RCC 7860 (cell line): Measurements from ENCODE around the gene NUDT16.
A peak's percentile ranks its signal among the peaks of the same experiment; 100 is the strongest.
"Not testable (repeated sequence)": the region's sequence is repeated elsewhere in the genome, so short reads cannot be mapped to it uniquely, and the experiment has no call there.

Experiments
- DNase-seq: peaks from one replicate; pipeline ENCODE4 v3.0.0-alpha.2; 2015; ENCODE audit warnings: low spot score
- FAIRE-seq: peaks from 2 replicates; lab custom pipeline; 2012; peaks lifted over from hg19 to GRCh38; lab: Jason Lieb, UNC

Gene NUDT16

DNA sequence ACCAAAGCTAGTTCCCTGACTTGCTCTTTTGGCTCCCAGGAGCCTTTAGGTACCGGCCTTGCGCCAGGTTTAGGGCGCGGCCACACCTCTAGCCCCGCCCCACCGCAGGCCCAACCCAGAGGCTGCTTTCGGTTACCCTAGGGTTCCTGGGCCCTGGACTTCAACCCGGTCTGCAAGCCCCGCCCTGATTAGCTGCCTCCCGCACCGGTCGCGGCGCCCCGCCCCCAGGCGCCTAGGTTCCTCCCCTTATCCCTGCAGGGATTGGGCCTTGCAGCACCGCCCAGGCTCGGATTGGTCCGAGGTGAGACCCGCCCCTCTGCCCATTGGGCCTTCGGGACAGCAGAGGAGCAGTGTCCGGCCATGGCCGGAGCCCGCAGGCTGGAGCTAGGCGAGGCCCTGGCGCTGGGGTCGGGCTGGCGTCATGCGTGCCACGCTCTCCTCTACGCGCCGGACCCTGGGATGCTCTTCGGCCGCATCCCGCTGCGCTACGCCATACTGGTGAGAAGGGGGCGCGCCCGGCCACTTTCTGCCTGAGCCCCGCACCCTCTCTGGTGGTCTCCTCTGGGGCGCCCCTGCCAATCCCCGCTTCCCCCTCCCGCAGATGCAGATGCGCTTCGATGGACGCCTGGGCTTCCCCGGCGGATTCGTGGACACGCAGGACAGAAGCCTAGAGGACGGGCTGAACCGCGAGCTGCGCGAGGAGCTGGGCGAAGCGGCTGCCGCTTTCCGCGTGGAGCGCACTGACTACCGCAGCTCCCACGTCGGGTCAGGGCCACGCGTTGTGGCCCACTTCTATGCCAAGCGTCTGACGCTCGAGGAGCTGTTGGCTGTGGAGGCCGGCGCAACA, at the start of gene NUDT16:
Gene NUDT16 (plus strand): TSS at position 330 of the 847 bp plus-strand sequence. CDS start 31 bp downstream, at position 361.
- DNase-seq (peak; percentile 95), FAIRE-seq (peak; percentile 94)

DNA sequence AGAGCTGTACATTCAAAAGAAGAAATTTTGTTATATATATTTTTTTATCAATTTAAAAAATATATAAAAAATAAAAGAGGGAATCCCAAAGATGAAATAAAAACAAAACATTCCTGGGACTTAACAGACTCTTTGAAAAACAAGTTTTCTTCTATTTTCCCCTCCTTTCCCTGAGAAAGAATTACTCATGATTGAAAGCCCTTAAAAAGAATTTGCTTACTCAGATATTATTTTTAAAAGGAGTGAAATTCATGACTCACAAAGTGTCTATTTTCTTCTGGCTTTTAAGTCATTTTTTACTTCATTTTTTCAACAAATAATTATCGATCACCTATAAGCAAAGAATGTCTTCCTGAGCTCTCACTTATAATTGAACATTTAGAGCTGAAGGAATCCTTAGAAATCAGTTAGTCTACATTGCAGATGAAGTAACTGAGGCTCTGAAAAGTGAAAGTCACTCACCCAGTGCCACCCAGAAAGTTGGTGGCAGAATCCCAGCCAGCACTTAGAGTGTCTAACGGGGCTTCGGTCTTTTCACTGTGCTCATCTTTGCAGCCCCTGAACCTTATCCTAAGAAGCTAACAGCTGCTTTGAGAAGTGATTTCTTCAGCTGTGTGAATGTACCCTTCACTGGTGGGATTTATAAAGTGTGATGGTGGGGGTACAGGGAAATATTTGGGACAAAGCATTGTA, 42.5 kb upstream of the NUDT16 start:
- DNase-seq (peak; percentile 17), FAIRE-seq (peak; percentile 85)

DNA sequence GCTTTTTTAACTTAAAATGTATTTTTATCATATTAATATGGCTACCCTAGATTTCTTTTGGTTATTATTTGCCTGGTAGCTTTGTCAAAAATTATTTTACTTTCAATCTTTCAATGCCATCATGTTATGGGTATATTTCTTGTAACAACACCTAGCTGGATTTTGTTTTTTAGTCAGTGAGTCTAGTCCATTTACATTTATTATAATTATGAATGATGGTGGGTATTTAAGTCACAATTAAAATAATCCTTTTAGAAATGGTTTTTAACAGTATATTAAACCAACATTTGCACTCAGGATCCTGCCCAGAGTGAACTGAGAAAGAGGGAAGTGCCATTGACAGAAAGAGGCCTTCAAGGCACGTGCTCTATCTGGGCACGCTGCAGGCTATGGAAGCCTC, 39.8 kb upstream of the NUDT16 start:
- no peak for DNase-seq
- no peak for FAIRE-seq

DNA sequence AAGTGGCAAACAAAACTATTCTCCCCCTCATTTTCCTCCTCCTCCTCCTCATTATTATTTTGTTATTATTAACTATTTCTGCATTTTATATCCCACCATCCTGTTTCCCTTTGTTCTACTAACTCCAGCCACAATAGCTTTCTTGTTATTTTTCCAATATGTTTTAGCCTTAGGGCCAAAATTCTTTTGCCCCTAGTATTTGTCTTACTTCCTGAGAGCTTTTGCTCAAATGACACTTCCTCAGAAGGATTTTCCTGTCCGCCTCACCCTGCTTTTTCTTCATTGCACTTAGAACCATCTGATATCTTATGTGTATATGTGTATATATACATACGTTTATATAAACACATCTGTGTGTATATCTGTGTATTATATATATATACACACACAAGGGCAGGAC, 32.7 kb upstream of the NUDT16 start:
- no peak for DNase-seq
- FAIRE-seq: no peak

DNA sequence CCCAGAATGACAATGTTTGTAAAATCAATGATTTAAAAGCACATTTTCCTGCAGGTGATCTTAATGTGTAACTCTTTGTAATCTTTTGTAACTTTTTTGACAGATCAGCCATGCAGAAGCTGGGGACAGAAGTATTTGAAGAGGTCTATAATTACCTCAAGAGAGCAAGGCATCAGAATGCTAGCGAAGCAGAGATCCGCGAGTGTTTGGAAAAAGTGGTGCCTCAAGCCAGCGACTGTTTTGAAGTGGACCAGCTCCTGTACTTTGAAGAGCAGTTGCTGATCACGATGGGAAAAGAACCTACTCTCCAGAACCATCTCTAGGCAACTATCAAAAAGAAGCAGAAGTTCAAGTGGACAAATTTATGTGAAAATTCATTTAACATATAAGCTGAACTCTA, 32.1 kb upstream of the NUDT16 start:
- FAIRE-seq (no peak), DNase-seq (no peak)

DNA sequence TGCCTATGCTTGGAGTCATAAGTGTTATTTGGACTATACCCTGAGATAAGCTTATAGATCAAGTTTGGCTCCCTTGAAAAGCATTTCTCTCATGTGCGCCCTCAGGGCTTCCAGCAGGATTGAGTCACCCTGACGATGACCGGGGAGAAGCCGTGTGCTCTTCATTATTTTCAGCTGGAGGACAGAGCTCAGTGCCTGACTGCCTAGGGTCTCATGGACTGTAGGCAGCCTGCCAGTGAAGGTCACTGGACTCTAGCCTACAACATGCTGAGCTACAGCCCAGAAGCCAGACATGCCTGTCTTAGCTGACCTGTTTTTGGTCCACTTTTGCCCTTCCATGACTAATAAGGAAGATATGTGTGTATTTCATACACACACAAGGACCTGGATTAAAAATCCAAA, 31.6 kb upstream of the NUDT16 start:
- DNase-seq: peak; percentile 64
- FAIRE-seq: peak; percentile 72

DNA sequence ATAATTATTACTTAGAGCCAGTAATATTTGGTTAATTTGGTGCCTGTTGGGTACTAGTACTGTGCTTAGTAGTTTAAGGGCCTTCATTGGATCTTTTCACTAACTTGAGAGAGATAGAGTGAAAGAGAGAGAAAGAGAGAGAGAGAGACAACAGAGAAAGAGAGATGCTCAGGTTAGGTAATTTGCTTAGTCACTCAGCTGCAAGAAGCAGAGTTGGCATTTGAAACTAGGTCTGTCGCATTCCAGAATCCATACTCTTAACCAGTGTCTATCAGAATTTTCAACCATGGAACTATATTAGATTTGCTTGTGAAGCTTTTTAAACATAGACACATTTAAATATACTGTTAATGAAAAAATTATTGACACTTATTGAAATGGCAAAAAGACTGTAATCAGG, 31.1 kb upstream of the NUDT16 start:
- FAIRE-seq (no peak), DNase-seq (peak; percentile 30)

DNA sequence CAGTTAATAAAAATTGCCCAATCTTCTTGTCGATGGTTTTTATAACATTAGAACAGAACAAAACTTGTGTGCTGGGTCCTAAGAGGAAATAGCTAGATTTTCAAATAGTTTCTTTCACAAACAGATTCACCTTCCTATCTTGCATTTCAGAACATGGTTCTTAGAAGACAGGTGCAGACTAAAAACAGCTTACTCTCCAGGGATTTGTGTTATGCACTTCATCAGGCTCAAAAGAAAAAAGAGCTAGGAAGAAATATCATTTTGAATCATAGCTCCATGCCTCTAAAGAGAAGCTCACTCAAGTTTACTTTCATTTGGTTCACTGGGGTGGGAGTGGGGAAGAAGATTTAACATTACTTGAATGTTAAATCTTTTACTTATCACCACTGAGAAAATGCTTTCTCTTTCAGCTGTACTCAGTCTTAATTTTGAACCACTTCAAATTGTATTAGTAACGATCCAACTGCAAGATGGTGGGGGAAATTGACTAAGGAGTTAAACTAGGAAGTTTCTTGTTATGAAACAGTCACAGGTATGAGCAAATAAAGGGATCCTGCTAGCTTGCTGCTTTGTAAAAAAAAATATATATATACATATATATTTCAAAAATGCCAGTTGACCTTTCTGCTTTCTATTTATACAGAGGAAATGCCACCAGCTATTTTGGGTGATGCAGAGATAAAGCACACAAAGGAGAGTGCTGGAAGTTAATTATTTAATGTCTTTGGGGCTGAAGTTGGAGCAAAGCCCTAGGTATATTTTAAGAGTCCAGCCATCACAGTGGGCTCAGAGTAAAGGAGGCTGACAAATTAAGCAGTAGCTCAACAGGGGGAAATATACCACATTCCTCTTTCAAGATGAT, 28.3 kb upstream of the NUDT16 start:
- DNase-seq: no peak
- FAIRE-seq: no peak

DNA sequence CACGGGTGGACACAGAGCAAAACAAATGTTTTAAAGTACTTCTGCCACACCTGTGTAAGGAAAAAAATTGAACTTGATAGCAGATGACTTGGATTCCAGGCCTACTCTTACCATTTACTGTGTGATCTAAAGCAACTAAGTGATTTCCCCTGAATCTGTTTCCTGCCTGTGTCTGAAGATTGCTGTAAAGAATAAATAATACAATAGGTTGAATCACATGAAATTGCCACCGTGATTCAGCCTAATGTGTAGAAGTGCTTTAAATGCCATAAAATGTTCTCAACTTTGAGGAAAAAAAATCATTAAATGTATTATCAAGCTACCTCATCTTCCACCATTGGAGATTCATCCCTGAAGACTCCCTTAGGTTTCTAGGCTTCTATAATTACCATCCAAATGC, 27.6 kb upstream of the NUDT16 start:
- no peak for FAIRE-seq

DNA sequence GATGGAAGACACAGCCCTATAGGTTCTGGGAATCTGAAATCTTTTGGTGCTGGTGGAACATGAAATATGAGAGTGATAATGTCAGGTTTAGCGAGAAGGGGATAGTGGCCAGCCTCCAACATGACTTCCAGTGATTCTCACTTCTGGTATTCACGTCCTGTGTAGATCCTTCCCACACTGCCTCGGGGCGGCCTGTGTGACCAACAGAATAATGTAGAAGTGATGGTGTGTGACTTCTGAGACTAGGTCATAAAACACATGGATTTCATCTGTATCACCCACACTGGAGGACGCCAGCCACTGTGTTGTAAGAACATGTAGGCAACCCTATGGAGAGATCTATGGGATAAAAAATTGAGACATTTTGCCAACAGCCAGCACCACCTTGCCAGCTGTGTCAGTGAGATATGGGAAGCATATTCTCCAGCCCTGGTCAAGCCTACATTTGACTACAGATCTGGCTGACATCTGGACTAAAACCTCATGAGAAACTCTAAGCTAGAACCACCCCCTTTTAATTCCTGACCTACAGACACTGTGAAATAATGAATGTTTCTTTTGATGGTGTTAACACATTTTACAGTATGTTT, 25.5 kb upstream of the NUDT16 start:
- no peak for FAIRE-seq
- no peak for DNase-seq

More for the DNA sequence above, 27.6 kb upstream of the NUDT16 start:
- DNase-seq: no peak

DNA sequence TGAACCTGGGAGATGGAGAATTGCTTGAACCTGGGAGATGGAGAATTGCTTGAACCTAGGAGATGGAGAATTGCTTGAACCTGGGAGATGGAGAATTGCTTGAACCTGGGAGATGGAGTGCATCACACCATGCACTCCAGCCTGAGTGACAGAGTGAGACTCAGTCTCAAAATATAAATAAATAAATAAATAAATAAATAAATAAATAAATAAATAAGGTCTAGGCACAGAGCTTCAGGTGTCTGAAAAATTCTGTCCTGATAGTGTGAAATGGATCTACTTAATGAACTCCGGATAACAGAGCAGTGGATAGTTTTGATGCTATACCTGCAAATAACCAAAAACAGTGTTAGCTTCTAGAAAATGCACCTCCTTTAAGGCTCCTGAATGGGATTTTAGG, 24.3 kb upstream of the NUDT16 start:
- FAIRE-seq (no peak), DNase-seq (no peak)

DNA sequence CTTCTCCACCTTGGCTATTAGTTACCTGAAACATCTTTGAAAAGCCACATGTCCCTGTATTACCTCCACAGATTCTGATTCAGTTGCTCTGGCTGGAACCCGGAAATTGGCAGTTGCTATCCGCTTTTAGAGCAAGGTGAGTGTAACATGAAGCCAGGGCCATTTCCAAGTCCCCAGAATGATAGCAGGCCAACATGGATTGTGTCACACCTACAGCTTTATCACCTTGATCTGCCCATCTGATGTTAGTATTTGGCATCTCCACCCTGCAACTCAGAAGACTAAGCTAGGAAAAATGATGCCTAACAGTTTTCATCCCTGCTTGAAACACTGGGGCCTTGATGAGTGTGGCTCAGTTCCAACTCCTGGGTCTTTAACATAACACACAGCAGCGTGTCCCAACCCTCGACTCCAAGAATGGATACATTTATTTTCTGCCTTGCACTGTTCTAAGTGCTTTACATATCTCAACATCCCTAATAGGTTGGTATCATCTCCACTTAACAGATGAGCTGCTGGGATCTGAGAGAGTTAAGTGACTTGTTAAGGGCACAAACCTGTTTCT, 21.3 kb upstream of the NUDT16 start:
- no peak for DNase-seq
- no peak for FAIRE-seq

DNA sequence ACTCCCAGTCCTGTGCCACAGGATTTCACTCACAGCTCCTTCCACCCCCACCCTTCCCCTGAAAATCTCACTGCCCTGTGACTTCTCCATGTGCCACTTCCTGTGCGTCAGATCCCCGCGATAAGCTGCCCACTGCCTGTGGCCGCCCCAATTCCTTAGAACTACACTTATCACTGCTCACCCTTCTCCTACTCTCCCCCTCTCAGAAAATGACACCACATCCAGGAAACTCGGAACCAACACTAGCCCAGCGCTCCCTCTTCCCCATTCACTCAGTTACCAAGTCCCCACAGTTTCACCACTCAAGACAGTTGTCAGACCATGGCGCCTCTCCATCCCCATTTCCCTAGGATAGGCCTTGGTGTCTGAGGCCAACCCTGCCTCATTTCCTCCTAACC, 20.5 kb upstream of the NUDT16 start:
- not testable (repeated sequence) for FAIRE-seq
- DNase-seq: peak; percentile 50

DNA sequence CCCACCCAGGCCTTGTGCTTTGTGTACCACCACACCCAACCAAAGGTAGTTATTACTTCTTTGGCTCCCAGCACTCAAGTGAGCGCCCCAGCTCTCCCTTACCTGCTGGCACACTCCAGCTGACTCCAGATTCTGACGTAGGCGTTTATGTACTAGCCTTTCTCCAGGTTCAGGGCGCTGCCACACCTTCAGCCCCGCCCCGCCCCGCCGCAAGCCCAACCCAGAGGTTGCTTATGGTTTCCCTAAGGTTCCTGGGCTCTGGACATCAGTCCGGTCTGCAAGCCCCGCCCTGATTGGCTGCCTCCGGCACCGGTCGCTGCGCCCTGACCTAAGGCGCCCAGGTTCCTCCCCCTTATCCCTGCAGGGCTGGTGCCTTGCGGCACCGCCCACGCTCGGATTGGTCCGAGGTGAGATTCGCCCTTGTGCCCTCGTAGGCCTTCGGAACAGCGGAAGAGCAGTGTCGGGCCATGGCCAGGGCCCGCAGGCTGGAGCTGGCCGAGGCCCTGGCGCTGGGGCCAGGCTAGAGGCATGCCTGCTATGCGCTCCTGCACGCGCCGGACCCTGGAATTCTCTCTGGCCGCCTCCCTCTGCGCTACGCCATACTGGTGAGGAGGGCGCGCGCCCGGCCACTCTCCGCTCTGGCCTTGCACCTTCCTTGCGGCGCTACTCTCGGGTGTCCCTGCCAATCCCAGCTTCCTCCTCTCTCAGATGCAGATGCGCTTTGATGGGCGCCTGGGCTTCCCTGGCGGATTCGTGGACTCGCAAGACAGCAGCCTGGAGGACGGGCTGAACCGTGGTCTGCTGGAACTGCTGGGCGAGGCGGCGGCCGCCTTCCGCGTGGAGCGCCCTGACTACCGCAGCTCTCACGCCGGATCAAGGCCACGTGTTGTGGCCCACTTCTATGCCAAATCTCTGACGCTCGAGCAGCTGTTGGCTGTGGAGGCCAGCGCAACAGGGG, 19.8 kb upstream of the NUDT16 start:
- peak; percentile 96 for DNase-seq
- FAIRE-seq: peak; percentile 92

DNA sequence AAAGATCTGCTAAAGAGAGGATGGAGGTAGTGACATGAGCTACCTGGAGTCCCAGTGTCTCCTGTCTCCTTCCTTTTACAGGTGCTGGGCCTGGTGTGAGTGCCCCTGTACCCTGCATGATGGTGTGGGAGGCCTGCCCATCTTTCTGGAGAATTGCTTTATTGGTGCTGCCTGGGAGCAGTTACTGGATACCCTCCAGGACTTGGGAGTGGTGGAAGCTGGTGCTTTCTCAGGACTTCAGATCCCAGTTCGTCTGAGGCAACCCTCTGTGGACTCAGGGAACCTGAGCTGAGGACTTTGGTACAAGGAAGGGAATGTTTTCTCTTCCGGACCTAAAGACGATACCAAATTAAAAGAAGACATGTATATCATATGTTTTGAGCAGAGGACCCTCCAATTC, 18.3 kb upstream of the NUDT16 start:
- DNase-seq (no peak), FAIRE-seq (no peak)

DNA sequence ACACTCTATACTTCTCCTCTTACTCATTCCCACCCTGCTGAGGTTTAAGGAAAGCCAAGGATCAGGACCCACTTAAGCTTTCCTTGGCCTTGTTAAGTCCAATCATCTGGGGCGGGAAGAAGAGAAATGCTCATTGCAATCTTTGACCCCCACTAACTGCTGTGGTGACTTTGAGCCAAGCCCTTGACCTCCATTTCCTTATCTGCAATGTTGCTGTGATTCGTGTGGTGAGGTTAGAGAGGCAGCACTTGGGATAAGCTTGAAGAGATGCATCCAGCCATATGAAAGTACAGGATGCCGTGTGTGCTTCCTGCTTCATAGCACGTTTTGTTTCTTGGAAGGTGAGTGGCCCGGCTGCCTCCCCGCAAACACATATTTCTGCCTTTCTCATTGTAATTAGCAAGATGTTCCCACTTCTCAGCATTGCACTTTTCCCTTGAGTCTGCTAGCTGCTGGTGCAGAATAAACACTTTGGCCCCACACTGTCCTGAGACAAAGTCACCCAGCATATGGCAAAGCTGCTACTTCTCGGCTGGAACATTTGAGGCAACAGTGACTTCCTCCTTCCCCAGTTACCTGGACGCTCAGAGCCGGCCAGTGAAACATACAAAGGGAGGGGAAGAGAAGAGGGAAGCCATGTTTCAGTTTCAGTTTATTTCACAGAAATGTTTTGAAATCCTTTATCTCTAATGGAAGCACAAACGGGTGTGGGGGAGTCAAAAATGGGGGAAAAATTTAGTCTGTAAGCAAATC, 10.5 kb upstream of the NUDT16 start:
- no peak for DNase-seq
- no peak for FAIRE-seq

DNA sequence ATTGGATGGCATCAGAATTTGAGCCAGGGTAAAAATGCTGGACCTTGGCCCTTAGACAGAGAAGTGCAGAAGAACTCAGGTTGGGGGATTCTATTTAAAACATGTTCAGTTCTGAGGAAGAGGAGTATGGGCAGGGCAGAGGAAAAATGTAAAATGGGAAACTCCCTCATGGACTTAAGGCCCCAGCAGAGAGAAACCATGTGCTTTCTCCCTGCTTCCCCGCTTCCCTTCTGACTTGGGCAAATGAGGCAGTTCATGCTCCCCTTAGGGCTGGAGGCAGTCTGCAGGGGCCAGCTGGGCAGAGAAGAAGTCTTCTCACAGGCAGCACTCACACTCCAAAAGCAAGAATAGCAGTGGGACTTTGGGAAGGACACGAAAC, 9.9 kb upstream of the NUDT16 start:
- FAIRE-seq: no peak
- no peak for DNase-seq

DNA sequence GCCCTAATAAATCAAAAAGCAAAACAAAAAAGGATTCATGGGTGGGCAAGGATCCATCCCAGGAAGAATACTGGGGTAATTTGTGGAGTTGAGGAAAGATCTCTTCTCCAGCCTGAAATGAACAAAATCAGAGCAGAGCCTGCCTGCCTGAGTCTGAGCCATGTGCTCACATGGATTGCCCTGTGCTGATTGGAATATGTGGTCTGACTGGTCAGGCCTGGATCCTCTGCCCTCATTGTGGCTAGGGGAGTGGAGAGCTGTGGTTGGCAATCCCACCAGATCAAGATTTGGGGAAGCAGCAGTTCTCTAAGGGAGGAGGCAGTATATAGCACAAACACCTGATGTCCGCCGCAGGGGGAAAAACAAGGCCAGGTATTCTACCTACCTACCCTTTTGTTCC, 6.8 kb upstream of the NUDT16 start:
- no peak for FAIRE-seq
- no peak for DNase-seq
